Measurements from ENCODE around the gene ANXA11. TPM values are rescaled to one million over a fixed set of nuclear protein-coding genes. Genes with fewer than 3 reads are reported as not detected.

Gene ANXA11
- total RNA-seq, 4 donors from 2014 or later: 103 to 148 (median 121) TPM

DNA sequence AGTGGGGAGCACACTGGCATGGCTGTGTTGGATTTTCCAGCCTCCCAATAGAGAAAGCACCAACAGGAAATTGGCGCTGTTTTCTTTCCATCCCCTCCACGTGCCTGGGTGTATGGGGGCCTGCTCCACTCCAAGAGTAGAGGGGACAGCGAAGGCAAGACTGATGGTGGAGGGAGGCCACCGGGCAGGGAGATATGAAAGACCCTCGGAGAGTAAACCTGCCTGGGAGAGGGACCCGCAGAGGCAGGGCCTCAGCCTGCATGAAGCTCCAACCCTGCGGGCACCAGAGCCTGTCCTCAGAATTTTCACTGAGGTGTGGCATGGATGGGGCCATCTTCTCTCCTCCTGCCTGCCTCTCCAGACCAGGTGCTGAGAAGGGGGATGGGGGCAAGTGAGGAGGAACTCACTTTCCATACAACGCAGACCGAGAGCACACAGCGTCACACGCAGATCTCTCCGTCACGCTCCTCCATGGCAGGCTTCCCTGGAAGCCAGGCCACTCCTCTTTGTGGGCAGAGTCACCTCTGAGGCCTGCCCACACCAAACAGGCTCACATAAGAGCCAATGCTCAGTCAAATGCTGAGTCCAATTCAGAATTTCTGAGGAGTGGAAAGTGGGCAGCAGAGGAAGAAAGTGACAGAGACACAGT lies 18.8 kb downstream of the ANXA11 start:
- no peak for ATAC-seq (ENCODE audit: low FRiP score)
- DNase-seq (ENCODE audit: low spot score): no peak
- TF ChIP-seq, protein P1, sequence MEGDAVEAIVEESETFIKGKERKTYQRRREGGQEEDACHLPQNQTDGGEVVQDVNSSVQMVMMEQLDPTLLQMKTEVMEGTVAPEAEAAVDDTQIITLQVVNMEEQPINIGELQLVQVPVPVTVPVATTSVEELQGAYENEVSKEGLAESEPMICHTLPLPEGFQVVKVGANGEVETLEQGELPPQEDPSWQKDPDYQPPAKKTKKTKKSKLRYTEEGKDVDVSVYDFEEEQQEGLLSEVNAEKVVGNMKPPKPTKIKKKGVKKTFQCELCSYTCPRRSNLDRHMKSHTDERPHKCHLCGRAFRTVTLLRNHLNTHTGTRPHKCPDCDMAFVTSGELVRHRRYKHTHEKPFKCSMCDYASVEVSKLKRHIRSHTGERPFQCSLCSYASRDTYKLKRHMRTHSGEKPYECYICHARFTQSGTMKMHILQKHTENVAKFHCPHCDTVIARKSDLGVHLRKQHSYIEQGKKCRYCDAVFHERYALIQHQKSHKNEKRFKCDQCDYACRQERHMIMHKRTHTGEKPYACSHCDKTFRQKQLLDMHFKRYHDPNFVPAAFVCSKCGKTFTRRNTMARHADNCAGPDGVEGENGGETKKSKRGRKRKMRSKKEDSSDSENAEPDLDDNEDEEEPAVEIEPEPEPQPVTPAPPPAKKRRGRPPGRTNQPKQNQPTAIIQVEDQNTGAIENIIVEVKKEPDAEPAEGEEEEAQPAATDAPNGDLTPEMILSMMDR (IDR thresholded peaks at IDR 0.05): no peak

DNA sequence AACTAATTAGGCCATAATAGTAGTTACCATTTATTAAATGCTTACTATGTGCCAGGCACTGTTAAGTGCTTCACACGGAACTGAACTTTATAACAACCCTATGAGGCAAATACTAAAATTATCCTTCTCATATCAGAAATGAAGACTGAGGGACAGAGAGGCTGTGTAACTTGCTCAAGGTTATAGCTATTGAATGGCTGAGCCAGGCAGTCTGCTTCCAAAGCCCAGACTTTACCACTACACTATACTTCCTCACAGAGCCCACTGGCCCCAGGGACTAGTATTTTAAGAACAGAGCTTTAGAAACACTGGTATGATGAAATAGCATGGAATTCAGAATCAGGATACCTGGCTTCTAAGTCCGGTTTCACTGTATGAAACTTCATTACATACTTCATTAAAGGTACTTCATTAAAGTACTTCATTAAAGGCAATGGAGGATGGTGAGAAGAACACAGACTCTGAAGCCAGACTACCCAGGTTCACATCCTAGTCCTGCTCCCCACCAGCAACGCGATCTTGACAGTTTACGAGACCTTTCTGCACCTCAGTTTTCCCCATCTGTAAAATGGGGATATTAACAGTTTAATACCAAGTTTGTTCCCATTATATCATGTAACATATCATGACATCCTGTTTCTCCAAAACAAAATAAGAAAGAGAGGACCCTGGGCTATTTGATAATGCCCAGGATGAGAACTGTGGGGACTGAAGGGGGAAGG lies 19.6 kb downstream of the ANXA11 start:
- TF ChIP-seq, protein P1 (IDR thresholded peaks at IDR 0.05): no peak
- ATAC-seq (ENCODE audit: low FRiP score): no peak

DNA sequence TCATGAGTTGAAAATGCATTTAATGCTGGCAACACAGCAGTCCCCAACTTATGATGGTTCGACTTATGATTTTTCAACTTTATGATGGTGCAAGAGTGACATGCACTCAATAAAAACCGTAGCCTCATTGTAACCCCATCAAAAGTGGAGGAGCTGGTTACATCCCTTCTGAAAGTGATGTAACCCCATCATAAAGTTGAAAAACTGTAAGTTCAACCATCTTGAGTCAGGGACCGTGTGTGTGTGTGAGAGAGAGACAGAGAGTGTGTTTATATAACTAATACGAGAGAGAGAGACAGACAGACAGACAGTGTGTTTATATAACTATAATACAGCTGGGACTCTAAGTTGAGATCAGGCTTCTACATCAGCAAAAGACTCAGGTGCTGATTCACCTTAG lies 21.0 kb downstream of the ANXA11 start:
- TF ChIP-seq, protein P1 (IDR thresholded peaks at IDR 0.05): no peak
- DNase-seq (ENCODE audit: low spot score) (no peak), ATAC-seq (ENCODE audit: low FRiP score) (no peak)

More for the DNA sequence above, 19.6 kb downstream of the ANXA11 start:
- no peak for DNase-seq (ENCODE audit: low spot score)

DNA sequence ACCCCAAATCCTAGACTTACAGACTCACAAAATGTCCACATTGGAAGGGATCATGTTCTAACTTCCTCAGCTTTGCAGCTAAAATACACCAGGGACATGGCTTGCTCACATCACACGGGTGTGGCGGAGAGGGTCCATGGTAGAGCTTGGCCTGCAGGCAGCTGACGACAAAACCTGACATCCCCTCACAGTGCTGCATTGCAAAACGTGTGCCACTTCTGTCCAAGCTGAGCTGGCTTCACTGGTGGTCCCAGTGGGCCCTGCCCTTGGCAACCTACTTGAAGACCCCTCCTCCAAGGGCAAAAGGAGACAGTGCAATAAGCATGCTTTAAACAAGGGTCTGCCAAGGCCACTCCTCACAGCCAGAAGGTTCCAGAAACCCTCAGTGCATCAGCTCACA lies 21.9 kb downstream of the ANXA11 start:
- TF ChIP-seq, protein P1 (IDR thresholded peaks at IDR 0.05): no peak
- ATAC-seq (ENCODE audit: low FRiP score) (no peak), DNase-seq (ENCODE audit: low spot score) (no peak)

DNA sequence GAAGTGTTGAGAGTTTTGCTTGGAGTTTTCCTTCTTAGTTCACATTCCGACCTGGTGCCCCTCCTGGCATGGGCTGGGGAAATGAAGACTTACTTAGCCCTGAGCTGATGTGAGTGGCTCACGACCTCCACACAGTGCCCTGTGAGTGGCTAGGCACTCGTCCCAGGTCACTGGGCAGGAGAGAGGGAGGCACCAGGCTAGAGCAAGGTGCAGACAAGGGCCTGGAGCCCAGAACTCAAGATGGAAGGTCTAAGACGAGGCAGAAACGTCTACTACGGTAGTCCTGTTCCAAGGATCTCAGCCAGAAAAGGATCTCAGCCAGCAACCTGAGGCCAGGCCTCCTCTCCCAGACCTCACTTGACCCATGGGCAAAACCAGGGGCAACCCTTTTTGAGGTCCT lies 22.4 kb downstream of the ANXA11 start:
- no peak for DNase-seq (ENCODE audit: low spot score)
- TF ChIP-seq, protein P1 (IDR thresholded peaks at IDR 0.05): no peak
- ATAC-seq (ENCODE audit: low FRiP score): no peak

DNA sequence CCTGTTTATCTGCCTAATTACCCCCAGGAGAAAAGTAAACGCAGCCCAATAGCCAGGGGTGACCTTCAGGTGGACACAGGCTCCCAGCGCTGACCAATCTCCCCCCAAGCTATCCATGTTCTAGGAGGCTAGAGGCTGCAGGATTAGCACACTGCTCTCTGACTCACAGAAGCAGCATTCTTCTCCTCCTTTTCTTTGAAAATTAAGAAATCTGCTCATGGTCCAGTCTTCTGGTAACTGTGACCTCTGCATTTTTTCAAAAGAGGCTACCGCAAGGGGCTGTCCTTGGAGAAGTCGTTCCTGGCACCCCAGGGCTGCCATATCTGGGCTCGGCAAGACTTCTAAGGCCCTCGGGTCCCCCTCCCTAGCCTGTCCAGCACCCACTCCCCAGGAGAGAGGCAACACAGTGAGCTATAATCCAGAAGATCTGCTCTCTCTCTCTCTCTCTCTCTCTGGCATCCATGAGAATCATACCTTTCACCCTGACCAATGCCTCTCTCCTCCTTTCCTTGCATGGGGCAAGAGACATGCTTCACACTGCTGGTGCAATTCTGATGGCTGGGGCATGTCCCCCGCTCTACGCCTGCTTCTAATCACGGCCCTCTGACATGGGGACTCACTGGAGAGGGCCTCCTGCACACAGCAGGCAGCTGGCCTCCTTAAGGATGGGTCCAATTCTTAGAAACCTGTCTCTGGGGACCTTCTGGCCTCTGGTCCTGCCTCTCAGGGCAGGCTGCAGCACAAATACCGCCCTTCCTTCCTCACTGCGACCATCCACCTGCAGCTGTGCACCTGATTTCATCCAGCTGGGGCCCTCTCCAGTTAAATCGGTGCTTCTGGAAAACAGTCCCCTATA lies 27.3 kb downstream of the ANXA11 start:
- TF ChIP-seq, protein P1 (IDR thresholded peaks at IDR 0.05): no peak
- DNase-seq (ENCODE audit: low spot score) (no peak), ATAC-seq (ENCODE audit: low FRiP score) (peak; percentile 45)

Measured in omental fat pad (tissue), 4 donors.